NK-92 (cell line): Measurements from ENCODE around the gene MCM3AP.
"Not testable (repeated sequence)": the region's sequence is repeated elsewhere in the genome, so short reads cannot be mapped to it uniquely, and the experiment has no call there.

Source experiments
- DNase-seq: peaks from one replicate; lab custom pipeline; 2025; ENCODE audit not compliant: unreplicated experiment; lab: John Stamatoyannopoulos, UW

The MCM3AP gene

DNA sequence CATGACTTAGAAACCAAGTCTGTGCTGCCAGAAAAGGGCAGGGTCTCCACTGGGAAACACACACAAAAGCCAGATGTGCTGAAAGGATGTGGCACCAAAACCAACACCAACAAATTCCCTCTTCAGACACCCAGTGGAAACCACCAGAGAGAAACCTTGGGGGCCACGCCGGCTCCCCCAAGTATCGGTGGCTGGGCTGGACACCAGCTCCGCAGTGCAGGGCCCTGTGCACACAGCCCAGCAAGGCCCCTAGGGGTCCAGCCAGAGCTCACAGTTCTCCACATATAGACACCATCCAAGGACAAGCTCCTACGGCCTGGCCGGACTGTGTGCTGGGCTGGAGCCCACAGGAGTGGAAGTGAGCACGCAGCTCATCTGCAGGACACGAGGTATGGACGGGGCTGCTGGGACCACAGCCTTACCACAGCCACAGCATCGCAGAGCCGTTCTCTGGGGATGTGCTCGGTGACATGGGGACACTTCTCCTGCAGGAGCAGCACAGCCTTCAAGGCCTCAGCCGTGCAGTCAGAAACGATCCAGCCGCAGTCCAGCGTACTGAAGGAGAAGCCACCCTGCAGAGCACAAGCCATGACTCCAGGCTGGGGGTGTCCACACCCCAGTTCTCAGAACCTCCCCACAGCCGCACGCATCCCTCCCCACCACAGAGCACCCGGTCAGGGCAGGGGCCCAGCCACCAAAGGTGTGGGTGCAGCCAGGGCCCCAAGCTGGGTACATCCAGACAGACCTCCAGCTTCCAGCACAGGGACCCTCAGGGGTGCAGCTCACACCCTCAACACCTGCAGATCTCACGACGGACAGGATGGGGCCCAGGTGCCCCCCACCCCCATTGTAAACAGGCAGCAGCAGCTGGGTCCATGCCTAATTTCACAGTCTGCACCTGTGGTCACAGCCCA, 78.1 kb downstream of the MCM3AP start:
- DNase-seq = no peak

- no peak for DNase-seq
These were observed 79.0 kb downstream of the MCM3AP start for GRCh38 chr21:46206163-46207005.

DNA sequence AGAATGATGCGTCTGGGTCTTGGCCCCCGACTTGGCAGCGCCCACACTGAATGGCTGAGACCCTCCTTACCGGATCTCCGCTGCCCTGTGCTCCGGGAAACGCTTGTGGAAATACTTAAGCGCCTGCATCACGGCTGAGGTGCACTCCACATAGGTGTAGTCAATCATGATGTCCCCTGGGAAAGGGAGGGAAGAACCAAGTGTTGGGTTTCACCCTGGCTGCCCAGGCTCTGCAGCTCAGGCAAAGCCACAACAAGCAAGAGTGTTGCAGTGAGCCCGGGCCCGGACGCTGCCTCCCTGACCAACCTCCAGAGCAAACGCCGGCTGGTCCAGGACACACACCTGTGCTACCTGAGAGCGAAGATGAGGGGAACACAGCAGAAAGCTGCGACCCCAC, 79.6 kb downstream of the MCM3AP start:
- no peak for DNase-seq

DNA sequence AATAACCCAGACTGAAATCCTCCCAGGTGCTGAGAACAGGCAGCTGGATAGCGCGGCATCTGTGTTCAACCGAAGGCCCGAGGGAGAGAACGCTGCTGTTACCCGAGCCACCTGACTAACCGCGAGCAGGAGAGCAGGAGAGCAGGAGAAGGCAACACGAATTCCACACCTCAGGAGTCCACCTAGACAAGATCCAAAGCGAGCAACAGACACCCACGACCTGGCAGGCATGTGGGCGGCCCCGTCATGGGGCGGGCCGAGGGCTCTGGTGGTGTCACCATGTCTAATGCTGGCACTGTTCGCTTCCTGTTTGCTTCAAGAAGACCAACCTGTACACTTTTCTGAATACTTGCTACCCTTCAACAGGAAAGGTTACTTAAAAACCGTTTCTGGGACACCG, 80.2 kb downstream of the MCM3AP start:
- no peak for DNase-seq

DNA sequence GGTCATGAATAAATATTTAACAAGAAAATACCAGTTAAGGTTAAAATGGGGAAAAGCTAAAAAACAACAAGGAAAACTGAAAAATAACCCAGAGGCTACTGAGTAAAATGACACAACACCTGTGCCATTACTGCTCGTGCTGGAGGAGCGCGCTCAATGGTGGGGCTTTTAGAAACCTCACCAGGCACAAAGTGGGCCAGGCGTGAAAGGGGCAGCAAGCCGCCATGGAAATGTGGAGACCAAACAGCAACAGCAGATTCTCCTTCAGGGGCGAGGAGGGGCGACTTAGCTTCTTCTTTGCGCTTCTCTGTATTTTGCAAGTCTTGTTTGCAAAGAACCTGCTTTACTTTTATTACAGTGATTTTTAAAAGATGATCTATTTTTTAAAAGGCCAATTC, 82.2 kb downstream of the MCM3AP start:
- no peak for DNase-seq

DNA sequence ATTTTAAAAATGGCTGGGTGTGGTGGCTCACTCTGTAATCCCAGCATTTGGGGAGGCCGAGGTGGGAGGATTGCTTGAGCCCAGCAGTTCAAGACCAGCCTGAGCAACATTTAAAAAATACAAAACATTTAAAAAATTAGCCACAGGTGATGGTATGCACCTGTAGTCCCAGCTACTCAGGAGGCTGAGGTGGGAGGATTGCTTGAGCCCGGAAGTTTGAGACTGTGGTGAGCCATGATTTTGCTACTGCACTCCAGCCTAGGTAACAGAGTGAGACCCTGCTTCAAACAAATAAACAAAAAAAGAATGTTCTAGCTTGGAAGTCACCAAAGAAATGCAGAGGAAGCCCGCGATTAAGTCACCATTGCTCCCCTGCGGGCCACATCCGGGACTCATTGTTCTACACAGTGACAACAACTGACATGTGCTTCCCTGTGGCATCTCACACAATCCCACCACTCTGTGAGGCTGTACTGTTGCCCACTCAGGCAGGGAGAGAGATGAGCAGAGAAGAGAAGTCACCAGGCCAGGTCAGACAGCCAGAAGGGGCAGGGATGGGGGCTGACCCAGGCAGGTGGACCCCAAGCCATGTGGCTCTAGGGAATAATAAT, 82.7 kb downstream of the MCM3AP start:
- DNase-seq = no peak

- not testable (repeated sequence) for DNase-seq
These were observed 84.3 kb downstream of the MCM3AP start for GRCh38 chr21:46200877-46201803.

- no peak for DNase-seq
These were observed 85.7 kb downstream of the MCM3AP start for GRCh38 chr21:46199436-46200373.

DNA sequence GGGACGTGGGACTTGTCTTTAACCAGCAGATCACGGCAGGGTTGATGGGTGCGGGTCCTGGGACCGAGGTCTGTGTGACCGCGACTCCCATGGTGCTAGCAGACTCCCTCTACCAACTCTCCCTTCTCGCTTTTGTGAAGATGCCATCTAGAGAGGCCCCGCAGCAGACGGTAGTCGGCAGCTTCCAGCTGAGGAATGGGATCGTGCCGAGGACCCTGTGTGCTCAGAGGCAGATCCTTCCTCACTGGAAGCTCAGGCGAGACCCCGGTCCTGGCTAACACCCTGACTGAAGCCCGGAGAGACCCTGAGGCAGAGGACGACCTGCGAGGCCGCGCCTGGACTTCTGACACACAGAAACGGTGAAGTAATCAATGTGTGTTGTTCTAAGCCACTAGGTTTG, 88.7 kb downstream of the MCM3AP start:
- no peak for DNase-seq

DNA sequence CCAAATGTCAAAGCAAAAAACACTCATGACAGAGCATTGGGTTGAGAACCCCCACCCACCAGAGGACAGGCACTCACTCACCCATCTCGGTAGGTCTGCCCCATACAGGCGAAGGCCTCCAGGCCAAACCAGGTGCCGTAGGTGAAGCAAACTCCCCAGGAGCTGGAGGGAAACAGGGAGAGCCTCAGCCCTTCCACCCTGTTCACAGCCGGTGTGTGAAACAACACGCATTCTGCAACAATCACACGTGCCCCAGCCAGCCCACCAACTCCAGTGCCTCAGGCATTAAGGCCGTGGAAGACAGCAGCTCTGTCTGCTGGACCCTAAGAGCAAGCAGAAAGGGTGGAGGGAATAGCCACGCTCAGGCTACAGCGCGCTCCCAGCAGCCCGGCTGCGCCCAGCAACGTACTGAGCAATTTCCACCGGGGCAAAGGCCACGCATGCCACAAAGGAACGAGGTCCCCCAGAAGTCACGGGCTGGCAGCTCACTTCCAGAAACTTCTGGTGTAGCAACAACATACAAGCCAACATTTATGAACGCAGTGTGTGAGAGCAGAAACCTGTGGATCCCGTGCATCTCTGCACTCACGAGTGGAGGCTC, 89.7 kb downstream of the MCM3AP start:
- no peak for DNase-seq

GRCh38 chr21:46194374-46195334, 90.8 kb downstream of the MCM3AP start:
- no peak for DNase-seq

- no peak for DNase-seq
These were observed 91.5 kb downstream of the MCM3AP start for GRCh38 chr21:46193829-46194373.

DNA sequence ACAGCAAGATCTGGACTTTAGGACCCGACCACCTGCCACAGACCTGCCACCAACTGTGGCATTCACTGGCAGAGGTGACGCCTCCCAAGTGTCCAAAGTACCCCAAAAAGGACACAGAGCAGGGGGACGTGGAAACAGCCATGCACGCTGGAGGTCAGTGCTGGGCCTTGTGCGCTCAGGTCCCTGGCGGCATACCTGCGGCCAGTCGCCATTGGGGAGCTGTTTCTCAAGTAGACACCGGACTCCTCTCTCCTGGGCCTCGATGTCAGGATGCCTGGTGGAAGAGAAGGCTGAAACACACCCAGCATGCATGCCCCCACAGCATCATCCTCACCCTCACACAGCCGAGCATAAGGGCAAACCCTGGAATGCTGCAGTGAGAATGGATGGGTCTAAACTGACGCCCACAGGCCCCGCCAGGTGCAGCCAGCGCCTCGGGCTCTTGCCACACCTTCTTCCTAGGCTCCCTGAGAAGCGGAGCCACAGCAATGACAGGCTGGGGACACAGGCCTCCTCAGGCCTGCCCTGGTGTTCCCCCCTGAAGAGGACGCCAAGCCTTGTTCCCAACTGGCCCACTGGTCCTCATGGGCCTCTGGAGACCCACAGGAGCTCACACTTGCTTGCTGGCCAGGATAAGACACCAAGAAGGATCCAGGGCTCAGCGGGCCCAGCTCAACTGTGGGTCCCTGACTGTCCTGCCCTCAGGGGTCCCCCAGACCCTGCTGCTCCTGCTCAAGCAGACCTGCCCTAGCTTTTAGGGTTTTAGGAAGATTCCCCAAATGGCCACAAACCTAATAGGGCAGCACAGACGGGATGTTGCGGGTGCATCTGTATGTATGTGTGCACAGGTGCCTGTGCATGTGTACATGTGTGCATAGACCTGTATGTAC, 93.5 kb downstream of the MCM3AP start:
- no peak for DNase-seq

- DNase-seq = no peak
These were observed 94.1 kb downstream of the MCM3AP start for GRCh38 chr21:46191257-46191685.

- no peak for DNase-seq
These were observed 94.8 kb downstream of the MCM3AP start for GRCh38 chr21:46190491-46191131.

DNA sequence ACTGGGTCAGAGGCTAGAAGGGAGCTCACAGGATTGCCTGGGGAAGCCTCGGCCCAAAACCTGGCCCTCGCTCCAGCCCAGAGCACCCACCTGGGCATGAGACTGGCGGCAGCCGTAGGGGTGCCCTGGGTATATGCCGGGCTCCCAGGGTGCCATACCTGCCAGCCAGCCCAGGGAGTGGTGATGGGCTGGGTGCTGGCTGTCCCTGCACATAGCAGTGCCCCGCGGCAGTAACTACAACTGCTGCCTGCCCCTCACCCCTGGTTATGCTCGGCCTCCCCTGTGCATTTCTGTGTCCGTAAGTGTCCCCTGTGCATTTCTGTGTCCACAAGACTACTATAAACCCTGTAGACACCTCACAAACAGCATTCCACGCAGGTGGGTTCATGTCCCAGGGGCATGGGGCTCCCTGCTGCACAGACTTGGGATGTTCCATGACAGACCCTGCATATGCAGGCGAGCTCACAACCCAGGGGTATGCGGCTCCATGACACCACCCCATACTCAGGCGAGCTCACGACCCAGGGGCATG, 95.4 kb downstream of the MCM3AP start:
- no peak for DNase-seq
